IMR-90 (cell line): ENCODE results near the gene TTC28. TPM values are rescaled to one million over a fixed set of nuclear protein-coding genes. Genes with fewer than 3 reads are reported as not detected.

Source experiments
- ATAC-seq: fragments of 200-7000 bp; cut with Tn5 transposase; 2 replicates; pipeline ENCODE4 v1.9.1; 2020; ENCODE audit warnings: low read depth, mild to moderate bottlenecking, moderate library complexity
- BruUV-seq: library from RNA; stranded (reverse); fragments of 400-500 nt; replicated peaks from 2 replicates; lab custom pipeline; 2021; lab: Mats Ljungman, UMichigan
- CTCF ChIA-PET: fragments of 300-600 bp; formaldehyde crosslinking; extraction: SDS; loops from one replicate; lab custom pipeline; 2021; ENCODE audit warnings: antibody characterized with exemption; lab: Yijun Ruan, JAX
- POLR2A ChIA-PET: fragments of 300-600 bp; sonication (Branson Sonifier 250); formaldehyde crosslinking; loops from one replicate; lab custom pipeline; 2022; ENCODE audit warnings: antibody characterized with exemption; ENCODE audit not compliant: unreplicated experiment; lab: Charles Lee
- DNase-seq: peaks from one replicate; pipeline ENCODE4 v3.0.0; 2013
- H2AFZ ChIP-seq: replicated peaks from 2 replicates; pipeline ENCODE3; 2013; ENCODE audit warnings: low read length, mild to moderate bottlenecking; ENCODE audit not compliant: poor library complexity
- H2AK5ac ChIP-seq: 2 replicates; pipeline ENCODE4 v1.6.1; 2013; ENCODE audit warnings: low read depth, low read length, inconsistent platforms
- H2AK9ac ChIP-seq: replicated peaks from 2 replicates; pipeline ENCODE3; 2013; ENCODE audit warnings: mild to moderate bottlenecking, low read depth, low read length, moderate library complexity; ENCODE audit not compliant: poor library complexity
- H2BK120ac ChIP-seq: 2 replicates; pipeline ENCODE4 v1.6.1; 2013; ENCODE audit warnings: low read depth, low read length, inconsistent platforms
- H2BK15ac ChIP-seq: 3 replicates; pipeline ENCODE4 v1.6.1; 2013; ENCODE audit warnings: low read depth, low read length, inconsistent platforms
- H2BK20ac ChIP-seq: 2 replicates; pipeline ENCODE4 v1.6.1; 2013; ENCODE audit warnings: low read depth, mild to moderate bottlenecking, inconsistent platforms, low read length, moderate library complexity
- H2BK5ac ChIP-seq: 2 replicates; pipeline ENCODE4 v1.6.1; 2013; ENCODE audit warnings: mild to moderate bottlenecking, low read depth, low read length, inconsistent platforms; ENCODE audit not compliant: poor library complexity, severe bottlenecking
- H3K14ac ChIP-seq: replicated peaks from 2 replicates; pipeline ENCODE4 v1.6.1; 2013; ENCODE audit warnings: low read depth, low read length, inconsistent platforms
- H3K18ac ChIP-seq: 2 replicates; pipeline ENCODE4 v1.6.1; 2013; ENCODE audit warnings: low read depth, low read length, control low read depth
- H3K23ac ChIP-seq: 2 replicates; pipeline ENCODE4 v1.6.1; 2013; ENCODE audit warnings: low read depth, low read length, inconsistent platforms
- H3K27ac ChIP-seq: 2 replicates; pipeline ENCODE4 v1.5.1; 2013; ENCODE audit warnings: mild to moderate bottlenecking, control low read depth, low read length; ENCODE audit not compliant: insufficient read depth
- H3K27me3 ChIP-seq: 2 replicates; pipeline ENCODE4 v1.6.1; 2013; ENCODE audit warnings: low read length; ENCODE audit not compliant: control insufficient read depth, insufficient read depth
- H3K36me3 ChIP-seq: 2 replicates; pipeline ENCODE4 v1.6.1; 2013; ENCODE audit warnings: low read length, mixed read lengths; ENCODE audit not compliant: control insufficient read depth, insufficient read depth
- H3K4ac ChIP-seq: 2 replicates; pipeline ENCODE4 v1.6.1; 2013; ENCODE audit warnings: low read depth, low read length, inconsistent platforms
- H3K4me1 ChIP-seq: 2 replicates; pipeline ENCODE4 v1.6.1; 2013; ENCODE audit warnings: low read length, mixed read lengths; ENCODE audit not compliant: control insufficient read depth, insufficient read depth
- H3K4me2 ChIP-seq: 2 replicates; pipeline ENCODE4 v1.6.1; 2013; ENCODE audit warnings: low read depth, mild to moderate bottlenecking, control low read depth, low read length, moderate library complexity
- H3K4me3 ChIP-seq: 2 replicates; pipeline ENCODE4 v1.5.1; 2013; ENCODE audit warnings: low read depth, mild to moderate bottlenecking, control low read depth, low read length, moderate library complexity; ENCODE audit not compliant: insufficient read depth
- H3K56ac ChIP-seq: 2 replicates; pipeline ENCODE4 v1.6.1; 2013; ENCODE audit warnings: low read length, inconsistent platforms; ENCODE audit not compliant: insufficient read depth; ENCODE audit errors: extremely low read depth
- H3K79me1 ChIP-seq, 2 experiments: 2 replicates each; pipeline ENCODE4 v1.6.1; 2013; ENCODE audit warnings: low read length in 2 of 2, inconsistent platforms in 1 of 2, low read depth in 1 of 2
- H3K9ac ChIP-seq: 2 replicates; pipeline ENCODE4 v1.6.1; 2013; ENCODE audit warnings: low read depth, low read length, control low read depth
- H3K9me1 ChIP-seq: 2 replicates; pipeline ENCODE4 v1.6.1; 2013; ENCODE audit warnings: low read length, inconsistent platforms; ENCODE audit not compliant: insufficient read depth
- H3K9me3 ChIP-seq: 2 replicates; pipeline ENCODE4 v1.6.1; 2013; ENCODE audit warnings: low read length; ENCODE audit not compliant: control insufficient read depth, insufficient read depth
- H4K20me1 ChIP-seq: 2 replicates; pipeline ENCODE4 v1.6.1; 2013; ENCODE audit warnings: low read length, inconsistent platforms; ENCODE audit not compliant: insufficient read depth
- H4K5ac ChIP-seq: 2 replicates; pipeline ENCODE4 v1.6.1; 2013; ENCODE audit warnings: mild to moderate bottlenecking, low read depth, low read length, control low read depth
- H4K8ac ChIP-seq, 2 experiments: 2 replicates each; pipeline ENCODE4 v1.6.1; 2013; ENCODE audit warnings: low read depth in 2 of 2, low read length in 2 of 2, control low read depth in 1 of 2, inconsistent platforms in 1 of 2
- H4K91ac ChIP-seq: 2 replicates; pipeline ENCODE4 v1.6.1; 2013; ENCODE audit warnings: low read depth, low read length, inconsistent platforms; ENCODE audit not compliant: insufficient read depth
- BHLHE40 ChIP-seq: fragments of 150-350 bp; IDR thresholded peaks from 2 replicates; pipeline ENCODE4 v1.6.1; 2016; ENCODE audit warnings: mild to moderate bottlenecking, low read depth, low read length
- CEBPB ChIP-seq: IDR thresholded peaks from 2 replicates; pipeline ENCODE4 v1.6.1; 2012; ENCODE audit warnings: low read depth, low read length, improper control_type of control experiment
- CTCF ChIP-seq: conservative IDR thresholded peaks from 2 replicates; pipeline ENCODE4 v1.5.1; 2012; ENCODE audit warnings: mild to moderate bottlenecking, low read depth, low read length, improper control_type of control experiment
- FOS ChIP-seq: fragments of 150-350 bp; IDR thresholded peaks from 2 replicates; pipeline ENCODE4 v1.6.1; 2016; ENCODE audit warnings: low read depth, low read length
- MAFK ChIP-seq: IDR thresholded peaks from 2 replicates; pipeline ENCODE4 v1.6.1; 2012; ENCODE audit warnings: low read depth, low read length, improper control_type of control experiment
- MXI1 ChIP-seq: IDR thresholded peaks from 2 replicates; pipeline ENCODE4 v1.6.1; 2012; ENCODE audit warnings: low read depth, mild to moderate bottlenecking, low read length, moderate library complexity, borderline replicate concordance
- NFE2L2 ChIP-seq: fragments of 150-350 bp; IDR thresholded peaks from 2 replicates; pipeline ENCODE4 v1.6.1; 2016; ENCODE audit warnings: low read depth, mild to moderate bottlenecking, low read length
- RAD21 ChIP-seq: IDR thresholded peaks from 2 replicates; pipeline ENCODE4 v1.6.1; 2012; ENCODE audit warnings: low read length, improper control_type of control experiment
- SMC3 ChIP-seq: fragments of 150-350 bp; IDR thresholded peaks from 2 replicates; pipeline ENCODE4 v1.6.1; 2016; ENCODE audit warnings: low read depth, mild to moderate bottlenecking, antibody characterized with exemption, low read length, moderate library complexity
- USF2 ChIP-seq: fragments of 150-350 bp; IDR thresholded peaks from 2 replicates; pipeline ENCODE4 v1.6.1; 2017; ENCODE audit warnings: mild to moderate bottlenecking, antibody characterized with exemption, low read length, low read depth
- whole genome bisulfite sequencing, 2 experiments: methylation state at CpG; one replicate each; pipeline versions ENCODE4 v1.1.5 to v1.1.7; 2013; ENCODE audit warnings: missing lambda C conversion rate in 2 of 2; ENCODE audit not compliant: insufficient read length in 1 of 2; ENCODE audit errors: extremely low coverage in 2 of 2; 5-methylcytosine and 5-hydroxymethylcytosine counted together
- dilution Hi-C: fragments of 300-500 bp; cut with HindIII; formaldehyde crosslinking; loops from one replicate; pipeline ENCODE4 v1.14.3; 2018; ENCODE audit warnings: low sequenced_read_pairs; ENCODE audit not compliant: unreplicated experiment
- in situ Hi-C: fragments of 300-500 bp; cut with MboI; formaldehyde crosslinking; loops from 3 replicates; pipeline ENCODE4 v1.14.3; 2019; ENCODE audit warnings: low sequenced_read_pairs, inconsistent platforms, mixed read lengths
- intact Hi-C: fragments of 100-400 bp; cut with micrococcal nuclease; formaldehyde crosslinking; loops from 2 replicates; pipeline ENCODE4 v1.10.0; 2022
- polyA plus RNA-seq, 3 experiments: library from polyadenylated mRNA; depleted of rRNA; stranded (reverse); fragments of >200 nt; gene quantifications; 2 replicates each; pipeline ENCODE4 v1.2.3, GENCODE V29; 2012; ENCODE audit warnings: low replicate concordance in 1 of 3
- total RNA-seq: library from RNA; depleted of rRNA; stranded (reverse); fragments of >200 nt; gene quantifications from 2 replicates; pipeline ENCODE4 v1.2.3, GENCODE V29; 2012

The TTC28 gene
- total and polyA plus RNA-seq, 2 of the 4 experiments (the other 2 are of a cell fraction), result 5.6 to 13.3 TPM

GRCh38 chr22:28498044-28498443 is 181.6 kb downstream of the TTC28 start:
- H4K5ac ChIP-seq, result no peak overlapping the region
- H4K8ac ChIP-seq, result no peak overlapping the region
- H3K18ac ChIP-seq, result no peak overlapping the region
- H3K4ac ChIP-seq, result no peak overlapping the region
- intact Hi-C loops (no loop called here), in situ Hi-C loops (no loop called here), dilution Hi-C loops (no loop called here)
- no peak overlapping the region for H4K91ac ChIP-seq
- WGBS, 2 experiments, result 60% methylated on average over 1 of the region's 4 CpGs; no CpG with 5 or more reads in 1 of the 2 experiments
- H3K23ac ChIP-seq, result no peak overlapping the region
- TF ChIP-seq FOS, result no peak
- TF ChIP-seq CEBPB, result no peak
- TF ChIP-seq MXI1, result no peak
- TF ChIP-seq MAFK, result no peak
- no peak for TF ChIP-seq RAD21
- TF ChIP-seq NFE2L2, result no peak
- no peak for TF ChIP-seq CTCF
- TF ChIP-seq USF2, result no peak
- TF ChIP-seq BHLHE40, result no peak
- TF ChIP-seq SMC3, result no peak
- no peak overlapping the region for H3K9ac ChIP-seq
- no peaks in the 10 kb centered on the region for H4K20me1 ChIP-seq
- no peak overlapping the region for H2AK9ac ChIP-seq
- no peak overlapping the region for H2AFZ ChIP-seq
- H3K79me1 ChIP-seq, result peaks cover 4% of the 10 kb centered on the region in 2 experiments; a peak in 1 of 4 replicates
- DNase-seq, result no peak
- no peaks in the 10 kb centered on the region for H3K27me3 ChIP-seq
- H2BK5ac ChIP-seq, result no peak overlapping the region
- no peaks in the 10 kb centered on the region for H3K36me3 ChIP-seq
- no peak overlapping the region for H3K56ac ChIP-seq
- H3K9me1 ChIP-seq, result no peaks in the 10 kb centered on the region
- no peak overlapping the region for H2AK5ac ChIP-seq
- H3K4me2 ChIP-seq, result no peak overlapping the region
- ATAC-seq, result no peak
- H2BK120ac ChIP-seq, result no peak overlapping the region
- H3K14ac ChIP-seq, result no peak overlapping the region
- H3K27ac ChIP-seq, result no peak overlapping the region
- ChIA-PET CTCF (no interaction called here), POLR2A (no interaction called here)
- H3K9me3 ChIP-seq, result no peaks in the 10 kb centered on the region
- no peak overlapping the region for H2BK20ac ChIP-seq
- H3K4me1 ChIP-seq, result peaks cover 2% of the 10 kb centered on the region; the same call in 1 of the 2 replicates
- no TSS peak for BruUV-seq
- H2BK15ac ChIP-seq, result no peak overlapping the region
- no peak overlapping the region for H3K4me3 ChIP-seq
